HUES6 (cell line): ENCODE results near the gene AAMP.
A peak's percentile ranks its signal among the peaks of the same experiment; 100 is the strongest.

ENCODE experiments used
- H3K27ac ChIP-seq: 2 replicates; pipeline ENCODE4 v1.7.0; 2013; ENCODE audit warnings: low read depth, mild to moderate bottlenecking, low read length, inconsistent platforms
- H3K27me3 ChIP-seq: 2 replicates; pipeline ENCODE4 v1.6.1; 2013; ENCODE audit warnings: low read length; ENCODE audit not compliant: control insufficient read depth, insufficient read depth
- H3K36me3 ChIP-seq: 2 replicates; pipeline ENCODE4 v1.6.1; 2013; ENCODE audit warnings: low read length; ENCODE audit not compliant: control insufficient read depth, insufficient read depth
- H3K4me1 ChIP-seq: 2 replicates; pipeline ENCODE4 v1.6.1; 2013; ENCODE audit warnings: low read length; ENCODE audit not compliant: control insufficient read depth, insufficient read depth
- H3K4me3 ChIP-seq: 2 replicates; pipeline ENCODE4 v1.5.1; 2013; ENCODE audit warnings: low read depth, low read length
- H3K9ac ChIP-seq: one replicate; pipeline ENCODE4 v1.6.1; 2013; ENCODE audit warnings: mild to moderate bottlenecking, low read length
- H3K9me3 ChIP-seq: 2 replicates; pipeline ENCODE4 v1.6.1; 2013; ENCODE audit warnings: low read depth, low read length; ENCODE audit not compliant: control insufficient read depth, insufficient read depth

AAMP gene

GRCh38 chr2:218293715-218294429 lies 23.9 kb upstream of the AAMP start:
- Histone ChIP-seq H3K27ac (no peak overlapping the region), H3K27me3 (no peaks in the 10 kb centered on the region), H3K4me3 (no peak overlapping the region), H3K4me1 (peaks cover 48% of the 10 kb centered on the region), H3K9me3 (no peaks in the 10 kb centered on the region), H3K9ac (no peak overlapping the region), H3K36me3 (no peaks in the 10 kb centered on the region)

DNA sequence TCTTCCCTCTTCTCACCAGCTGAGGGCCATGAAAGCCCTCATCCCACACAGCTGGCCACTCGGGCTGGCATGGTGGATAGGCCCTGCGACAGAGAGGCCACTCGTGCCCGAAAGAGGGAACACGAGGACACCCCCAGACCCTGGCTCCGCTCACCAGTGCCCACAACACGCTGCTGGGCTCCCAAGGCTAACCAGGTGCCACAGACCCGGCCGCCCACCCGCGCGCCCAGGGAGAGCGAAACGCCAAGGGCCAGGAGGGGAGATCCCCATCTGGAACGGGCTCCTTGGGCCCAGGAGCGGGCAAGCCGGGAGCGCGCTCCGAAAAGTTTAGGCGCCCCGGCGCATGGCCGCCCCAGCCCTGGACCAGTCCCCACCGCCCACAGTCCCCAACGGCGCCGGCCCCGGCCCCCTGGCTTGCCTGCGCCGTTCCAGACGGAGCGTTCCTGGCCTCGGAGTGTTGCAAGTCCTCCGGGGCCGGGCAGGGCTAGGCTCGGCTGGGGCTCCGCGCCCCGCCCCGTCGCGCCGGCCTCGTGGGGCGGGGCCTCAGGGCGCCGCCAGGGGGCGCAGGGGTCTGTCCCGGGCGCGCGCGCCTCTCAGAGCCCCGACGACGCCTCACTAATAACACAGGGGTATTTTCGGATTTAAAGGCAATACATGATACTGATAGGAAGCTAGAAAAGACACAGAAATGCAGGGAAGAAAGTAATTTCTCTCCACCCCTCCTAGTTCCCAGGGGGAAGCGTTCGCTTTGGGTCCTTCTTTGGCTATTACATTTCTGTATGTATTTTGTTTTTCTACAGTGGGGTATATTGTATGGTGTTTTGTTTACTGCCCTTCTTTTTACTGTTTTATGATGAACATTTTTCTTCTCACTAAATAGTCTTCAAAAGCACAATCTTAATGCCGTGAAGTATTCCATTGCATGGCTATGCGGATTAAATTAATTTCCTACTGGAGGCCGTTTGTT lies 22.4 kb upstream of the AAMP start, which contains the start of gene TMBIM1:
TSS of gene TMBIM1 (minus strand) at position 456 of the 967 bp plus-strand sequence. CDS start 10,362 bp downstream, outside the sequence.
- Histone ChIP-seq H3K9me3 (no peaks in the 10 kb centered on the region), H3K27me3 (no peaks in the 10 kb centered on the region), H3K36me3 (no peaks in the 10 kb centered on the region), H3K27ac (no peak within 1 kb of the TSS), H3K9ac (peak within 1 kb of the TSS; percentile 73), H3K4me3 (peak within 1 kb of the TSS; percentile 83), H3K4me1 (peaks cover 45% of the 10 kb centered on the region)

GRCh38 chr2:218291318-218292047 lies 21.5 kb upstream of the AAMP start:
- peak overlapping the region; percentile 73 for H3K9ac ChIP-seq
- H3K9me3 ChIP-seq = no peaks in the 10 kb centered on the region
- peak overlapping the region; percentile 83 for H3K4me3 ChIP-seq
- peaks cover 54% of the 10 kb centered on the region for H3K4me1 ChIP-seq
- no peaks in the 10 kb centered on the region for H3K27me3 ChIP-seq
- no peak overlapping the region for H3K27ac ChIP-seq
- H3K36me3 ChIP-seq = no peaks in the 10 kb centered on the region

DNA sequence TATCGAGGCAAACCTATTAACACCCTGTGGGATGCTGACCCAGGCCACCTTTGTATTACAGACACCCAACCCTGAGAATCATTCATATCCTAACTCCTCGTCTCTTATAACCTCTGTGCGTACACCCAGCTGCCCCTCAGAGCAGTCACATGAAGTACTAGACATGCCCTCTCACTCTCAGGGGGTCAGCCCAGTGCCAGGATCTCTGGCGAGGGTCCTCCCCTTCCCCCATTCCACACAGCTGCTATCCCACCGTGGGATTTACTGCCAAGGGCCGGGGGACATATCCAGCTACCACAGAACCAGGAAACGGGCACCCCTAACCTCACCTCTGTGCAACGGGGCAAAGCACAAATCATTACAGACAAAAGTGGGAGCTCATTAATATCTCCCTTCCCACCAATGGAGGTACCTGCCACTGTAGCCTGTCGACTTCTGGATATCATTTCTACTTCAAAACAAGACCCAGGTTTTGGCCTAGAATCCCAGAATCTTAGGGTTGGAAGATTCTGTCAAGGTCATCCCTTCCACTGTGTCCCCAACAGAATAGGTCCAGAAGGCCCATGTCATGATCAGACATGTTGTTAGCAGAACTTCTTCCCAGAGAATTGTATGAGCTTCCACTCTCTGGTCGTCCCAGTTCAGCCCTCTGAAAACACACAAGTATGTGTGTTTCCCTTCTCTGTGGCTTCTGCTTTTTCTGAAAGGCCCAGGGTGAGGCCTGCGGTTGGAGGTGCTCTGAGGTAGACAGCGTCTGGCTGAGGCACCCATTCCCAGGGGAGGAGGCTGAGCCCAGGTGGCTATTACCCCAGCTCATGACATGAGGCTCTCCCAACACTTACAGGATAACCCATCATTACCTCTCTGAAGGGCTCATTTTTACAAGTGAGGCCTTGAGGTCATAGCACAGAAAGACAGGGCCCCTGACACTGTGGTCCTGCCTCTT lies 20.7 kb upstream of the AAMP start:
- Histone ChIP-seq H3K27ac (no peak overlapping the region), H3K4me3 (no peak overlapping the region), H3K9me3 (no peaks in the 10 kb centered on the region), H3K36me3 (no peaks in the 10 kb centered on the region), H3K27me3 (no peaks in the 10 kb centered on the region), H3K9ac (no peak overlapping the region), H3K4me1 (peaks cover 62% of the 10 kb centered on the region)

GRCh38 chr2:218289639-218290315 lies 19.8 kb upstream of the AAMP start:
- H3K9ac ChIP-seq = no peak overlapping the region
- H3K27me3 ChIP-seq = no peaks in the 10 kb centered on the region
- H3K27ac ChIP-seq = no peak overlapping the region
- no peak overlapping the region for H3K4me3 ChIP-seq
- H3K36me3 ChIP-seq = no peaks in the 10 kb centered on the region
- peaks cover 57% of the 10 kb centered on the region for H3K4me1 ChIP-seq
- H3K9me3 ChIP-seq = no peaks in the 10 kb centered on the region

- peak overlapping the region; percentile 23 for H3K9ac ChIP-seq
- no peaks in the 10 kb centered on the region for H3K9me3 ChIP-seq
- no peak overlapping the region; the same call in 1 of the 2 replicates for H3K27ac ChIP-seq
- H3K27me3 ChIP-seq = no peaks in the 10 kb centered on the region
- peak overlapping the region; percentile 34 for H3K4me3 ChIP-seq
- H3K4me1 ChIP-seq = peaks cover 42% of the 10 kb centered on the region
- H3K36me3 ChIP-seq = no peaks in the 10 kb centered on the region
Observed at GRCh38 chr2:218286570-218287459, 16.9 kb upstream of the AAMP start.

GRCh38 chr2:218285604-218286003 lies 15.7 kb upstream of the AAMP start:
- peak overlapping the region; percentile 1 for H3K9ac ChIP-seq
- no peaks in the 10 kb centered on the region for H3K36me3 ChIP-seq
- H3K9me3 ChIP-seq = no peaks in the 10 kb centered on the region
- no peaks in the 10 kb centered on the region for H3K27me3 ChIP-seq
- H3K4me3 ChIP-seq = no peak overlapping the region
- H3K4me1 ChIP-seq = peaks cover 30% of the 10 kb centered on the region
- H3K27ac ChIP-seq = no peak overlapping the region

GRCh38 chr2:218284106-218284811 lies 14.3 kb upstream of the AAMP start:
- peaks cover 19% of the 10 kb centered on the region for H3K4me1 ChIP-seq
- no peaks in the 10 kb centered on the region for H3K27me3 ChIP-seq
- no peak overlapping the region for H3K4me3 ChIP-seq
- H3K9me3 ChIP-seq = no peaks in the 10 kb centered on the region
- no peak overlapping the region for H3K9ac ChIP-seq
- no peak overlapping the region for H3K27ac ChIP-seq
- H3K36me3 ChIP-seq = peaks cover 11% of the 10 kb centered on the region
